Measurements from ENCODE around the gene RASSF7.

DNA sequence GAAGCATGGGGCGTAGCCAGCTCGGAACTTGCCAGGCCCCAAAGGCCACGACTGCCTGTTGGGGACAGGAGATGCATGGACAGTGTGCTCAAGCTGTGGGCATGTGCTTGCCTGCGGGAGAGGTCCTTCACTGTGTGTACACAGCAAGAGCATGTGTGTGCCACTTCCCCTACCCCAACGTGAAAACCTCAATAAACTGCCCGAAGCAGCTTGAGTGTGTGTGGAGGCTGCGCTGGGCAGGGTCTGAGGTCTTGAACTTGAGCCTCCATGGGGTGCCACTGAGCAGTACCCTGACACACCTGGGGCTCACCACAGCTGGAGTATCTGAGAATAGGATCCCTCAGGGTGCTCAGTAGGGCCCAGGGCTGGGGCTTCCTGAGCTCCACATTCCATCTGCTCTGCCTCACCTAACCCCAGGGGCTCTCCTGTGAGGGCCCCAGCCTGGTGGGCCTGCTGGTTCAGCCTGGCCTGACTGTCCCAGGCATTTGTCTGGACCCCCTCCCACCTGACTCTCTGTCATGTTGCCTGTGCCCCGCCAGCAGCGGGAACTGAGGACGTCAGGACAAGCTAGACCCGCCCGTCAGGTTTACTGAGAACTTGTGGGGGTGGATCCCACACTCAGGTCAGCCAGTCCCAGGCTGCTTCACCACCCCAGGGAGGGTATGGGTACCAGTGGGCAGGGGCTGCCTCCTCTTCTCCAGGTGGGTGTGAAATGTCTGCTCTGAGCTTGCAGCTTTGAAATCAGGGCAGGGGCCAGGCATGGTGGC lies 3.2 kb downstream of the RASSF7 start:
- TF ChIP-seq POLR2AphosphoS5 (IDR thresholded peaks at IDR 0.05) (peak; percentile 86), POLR2A (IDR thresholded peaks at IDR 0.05) (peak; percentile 27)
- TF ChIP-seq, protein P1, sequence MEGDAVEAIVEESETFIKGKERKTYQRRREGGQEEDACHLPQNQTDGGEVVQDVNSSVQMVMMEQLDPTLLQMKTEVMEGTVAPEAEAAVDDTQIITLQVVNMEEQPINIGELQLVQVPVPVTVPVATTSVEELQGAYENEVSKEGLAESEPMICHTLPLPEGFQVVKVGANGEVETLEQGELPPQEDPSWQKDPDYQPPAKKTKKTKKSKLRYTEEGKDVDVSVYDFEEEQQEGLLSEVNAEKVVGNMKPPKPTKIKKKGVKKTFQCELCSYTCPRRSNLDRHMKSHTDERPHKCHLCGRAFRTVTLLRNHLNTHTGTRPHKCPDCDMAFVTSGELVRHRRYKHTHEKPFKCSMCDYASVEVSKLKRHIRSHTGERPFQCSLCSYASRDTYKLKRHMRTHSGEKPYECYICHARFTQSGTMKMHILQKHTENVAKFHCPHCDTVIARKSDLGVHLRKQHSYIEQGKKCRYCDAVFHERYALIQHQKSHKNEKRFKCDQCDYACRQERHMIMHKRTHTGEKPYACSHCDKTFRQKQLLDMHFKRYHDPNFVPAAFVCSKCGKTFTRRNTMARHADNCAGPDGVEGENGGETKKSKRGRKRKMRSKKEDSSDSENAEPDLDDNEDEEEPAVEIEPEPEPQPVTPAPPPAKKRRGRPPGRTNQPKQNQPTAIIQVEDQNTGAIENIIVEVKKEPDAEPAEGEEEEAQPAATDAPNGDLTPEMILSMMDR (IDR thresholded peaks at IDR 0.05): no peak
